OCI-M1 (cell line): Measurements from ENCODE around the gene CST4.
"Not testable (repeated sequence)": the region's sequence is repeated elsewhere in the genome, so short reads cannot be mapped to it uniquely, and the experiment has no call there.

Experiments used
- DNase-seq: peaks from one replicate; lab custom pipeline; 2025; lab: John Stamatoyannopoulos, UW

CST4 gene

DNA sequence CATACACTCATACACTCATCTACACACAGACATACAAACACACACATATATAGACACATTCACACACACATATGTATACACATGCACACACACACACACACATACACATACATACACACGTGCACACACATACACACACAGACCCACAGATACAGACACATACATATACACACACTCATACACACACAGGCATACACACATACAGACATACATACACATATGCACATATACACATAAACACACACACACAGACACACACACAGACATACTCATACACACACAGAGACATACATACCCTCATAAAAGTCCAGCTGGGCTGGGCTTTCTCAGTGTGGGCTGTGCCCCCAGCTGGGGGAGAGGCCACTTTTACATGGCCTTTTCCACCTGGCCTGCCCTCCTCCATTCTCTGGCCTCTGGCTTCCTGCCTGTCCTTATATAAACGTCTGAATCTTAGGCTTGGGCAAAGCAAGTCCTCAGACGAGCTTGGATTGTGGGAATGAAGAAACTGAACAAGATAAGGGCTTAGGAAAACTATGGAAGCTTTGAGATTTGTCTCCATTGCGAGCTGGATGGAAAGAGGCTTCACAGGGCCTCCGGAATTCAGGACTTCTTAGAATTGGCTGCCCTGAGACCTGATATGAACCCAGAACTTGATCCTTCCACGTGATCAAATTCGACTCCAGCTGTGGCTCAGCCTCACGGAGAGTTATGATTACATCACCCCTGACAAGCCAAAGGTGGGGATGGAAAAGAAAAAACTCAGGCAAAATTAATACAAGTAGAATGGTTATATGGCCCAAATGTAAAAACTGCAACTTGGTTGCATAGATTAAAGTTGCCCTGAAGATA lies 28.6 kb downstream of the CST4 start:
- peak; percentile 80 for DNase-seq

DNA sequence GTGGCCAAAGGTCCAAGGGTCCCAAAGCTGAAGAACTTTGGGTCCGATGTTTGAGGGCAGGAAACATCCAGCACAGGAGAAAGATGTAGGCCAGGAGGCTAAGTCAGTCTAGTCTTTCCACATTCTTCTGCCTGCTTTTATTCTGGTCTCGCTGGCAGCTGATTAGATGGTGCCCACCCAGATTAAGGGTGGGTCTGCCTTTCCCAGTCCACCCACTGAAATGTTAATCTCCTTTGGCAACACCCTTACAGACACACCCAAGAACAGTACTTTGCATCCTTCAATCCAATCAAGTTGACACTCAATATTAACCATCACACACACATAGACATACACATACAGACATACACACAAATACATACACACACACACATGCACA lies 29.2 kb downstream of the CST4 start:
- DNase-seq: not testable (repeated sequence)

DNA sequence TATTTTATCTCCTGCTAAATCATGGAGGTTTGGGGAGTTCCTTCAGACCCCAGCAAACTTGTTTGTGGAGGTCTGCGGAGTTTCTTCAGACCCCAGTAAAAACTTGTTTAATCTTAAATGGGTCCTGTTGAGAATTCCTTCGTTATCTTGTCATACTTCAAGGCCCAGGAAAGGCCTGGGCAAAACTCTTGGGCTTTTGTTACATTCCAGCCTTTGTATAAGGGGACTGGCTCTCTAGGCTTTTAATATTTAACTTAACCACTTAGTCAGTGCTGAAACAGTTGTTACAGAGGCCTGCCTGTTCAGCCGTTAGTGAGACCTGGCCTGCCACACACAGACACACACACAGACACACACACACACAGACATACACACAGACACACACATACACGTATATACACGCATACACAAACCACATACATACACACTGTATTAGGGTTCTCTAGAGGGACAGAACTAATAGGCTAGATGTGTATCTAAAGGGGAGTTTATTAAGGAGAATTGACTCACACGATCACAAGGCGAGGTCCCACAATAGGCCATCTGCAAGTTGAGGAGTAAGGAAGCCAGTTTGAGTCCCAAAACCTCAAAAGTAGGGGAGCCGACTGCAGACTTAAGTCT lies 29.7 kb downstream of the CST4 start:
- DNase-seq: no peak

DNA sequence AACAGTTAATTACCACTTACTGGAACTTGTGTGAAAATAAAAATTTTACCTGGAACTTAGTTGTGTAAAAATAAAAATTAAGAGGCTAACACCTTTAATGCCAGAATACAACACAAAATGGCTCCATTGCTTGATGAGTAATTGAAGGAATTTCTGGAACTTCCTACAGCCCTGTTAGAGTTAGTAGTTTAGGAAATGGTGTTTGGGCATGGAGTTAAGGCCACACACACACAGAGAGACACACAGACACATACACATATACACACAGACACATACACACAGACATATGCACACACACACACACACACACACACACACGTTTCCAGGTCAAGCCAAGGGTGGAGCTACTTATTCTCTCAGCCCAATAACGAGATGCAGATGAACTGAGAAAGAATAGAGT lies 30.5 kb downstream of the CST4 start:
- DNase-seq: no peak

DNA sequence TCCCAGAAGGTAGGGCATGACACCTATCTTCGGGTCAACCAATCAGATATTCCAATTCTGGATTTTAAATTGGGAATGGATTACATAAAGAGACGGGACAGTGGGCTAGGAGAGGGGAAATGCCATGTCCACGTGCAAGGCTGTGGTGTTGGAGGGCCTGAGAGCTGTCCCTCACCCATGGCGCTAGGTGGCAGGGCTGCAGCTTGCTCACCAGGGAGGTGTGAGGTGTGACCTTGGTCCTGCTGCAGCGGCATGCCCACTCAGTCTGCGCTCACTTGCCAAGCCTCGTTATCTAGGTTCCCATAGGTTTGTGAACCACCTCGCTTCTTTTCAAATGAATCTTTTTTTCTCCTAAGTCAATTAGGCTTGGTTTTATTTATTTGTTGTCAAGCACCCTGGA lies 31.6 kb downstream of the CST4 start:
- DNase-seq: no peak

DNA sequence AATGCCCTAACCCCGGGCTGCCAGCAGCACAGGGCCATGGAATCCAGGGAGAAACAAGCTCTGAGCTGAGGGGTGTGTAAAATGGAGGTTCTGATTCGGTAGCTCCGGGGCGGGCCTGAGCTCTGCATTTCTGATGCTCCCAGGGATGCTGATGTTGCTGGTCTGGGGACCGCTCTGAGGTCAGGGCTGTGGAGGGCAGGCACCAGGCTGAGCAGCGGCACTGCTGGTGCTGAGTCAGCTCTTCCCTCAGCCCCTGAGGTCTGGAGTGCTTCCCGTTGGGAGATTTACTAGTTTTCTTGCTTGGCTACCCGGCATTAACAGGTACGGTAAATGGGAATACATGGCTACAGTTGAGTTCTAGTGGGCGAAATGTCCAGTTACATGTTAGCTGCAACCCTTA lies 32.5 kb downstream of the CST4 start:
- no peak for DNase-seq

DNA sequence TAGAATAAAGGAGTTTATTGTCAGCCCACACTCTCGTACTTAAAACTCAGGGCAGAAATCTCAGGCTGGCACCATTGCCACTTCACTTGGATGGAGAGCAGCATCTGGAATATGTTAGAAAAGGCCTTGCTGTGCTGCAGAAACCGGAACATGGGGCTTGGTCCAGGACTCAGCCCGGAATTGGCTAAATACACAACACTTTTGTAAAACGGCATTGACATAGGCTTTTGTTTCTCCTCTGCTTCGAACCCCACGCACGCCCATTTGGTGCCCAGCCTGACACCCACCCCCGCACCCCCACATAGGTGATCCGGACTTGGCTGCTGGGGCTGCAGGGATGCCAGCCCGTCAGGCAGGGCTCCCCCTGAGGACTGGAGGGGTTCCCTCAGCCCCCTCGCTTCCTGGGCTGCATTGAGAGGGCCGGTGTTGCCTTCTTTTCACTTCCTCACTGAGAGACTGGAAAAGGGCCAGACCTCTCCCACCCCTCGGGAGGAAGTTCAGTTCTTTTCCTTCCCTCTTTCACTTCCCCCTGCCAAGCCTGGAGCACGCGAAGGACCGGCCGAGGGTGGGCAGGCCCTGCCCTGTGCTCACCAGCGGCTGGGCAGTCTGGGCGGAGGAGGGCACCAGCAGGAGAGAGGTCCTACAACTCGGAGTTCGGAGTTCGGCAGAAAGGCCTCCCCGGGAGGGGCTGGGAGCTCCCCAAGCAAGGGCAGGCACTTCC lies 33.2 kb downstream of the CST4 start:
- peak; percentile 3 for DNase-seq

DNA sequence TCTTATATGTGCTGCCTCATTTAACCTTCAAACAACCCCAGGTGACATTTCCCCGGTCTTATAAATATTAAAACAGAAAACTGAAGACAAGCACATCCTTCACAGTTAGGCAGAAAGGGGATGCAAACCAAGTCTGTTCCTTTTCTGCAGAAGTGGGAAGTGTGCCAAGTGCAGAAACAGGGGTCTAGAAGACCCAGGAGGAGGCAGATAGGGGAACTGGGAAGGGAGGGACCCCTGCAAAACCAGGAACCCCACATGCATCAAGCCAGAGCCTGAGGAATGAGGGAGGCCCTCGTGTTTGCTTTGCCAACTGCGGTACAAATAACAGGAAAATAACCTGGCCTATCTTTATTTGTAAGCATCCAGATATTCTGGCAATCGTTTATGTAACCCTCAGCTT lies 34.1 kb downstream of the CST4 start:
- DNase-seq: no peak

DNA sequence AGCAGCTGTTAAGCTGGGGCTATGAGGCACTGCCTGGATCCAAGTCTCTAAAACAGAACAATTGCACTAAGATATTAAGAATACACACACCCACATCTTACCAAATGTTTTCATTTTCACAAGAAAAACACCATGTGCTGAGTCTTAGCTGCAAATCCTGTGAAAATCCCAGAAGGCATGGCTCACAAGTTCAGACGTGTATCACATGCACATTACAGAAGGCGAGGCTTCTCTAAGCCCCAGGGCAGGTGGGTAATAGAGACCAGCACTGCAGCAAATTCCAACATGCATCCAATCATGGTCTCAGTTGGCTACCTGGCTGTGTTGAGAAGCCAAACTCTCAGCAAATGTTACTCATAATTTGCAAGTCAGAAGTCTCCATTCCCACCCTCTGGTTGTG lies 34.8 kb downstream of the CST4 start:
- DNase-seq: no peak

DNA sequence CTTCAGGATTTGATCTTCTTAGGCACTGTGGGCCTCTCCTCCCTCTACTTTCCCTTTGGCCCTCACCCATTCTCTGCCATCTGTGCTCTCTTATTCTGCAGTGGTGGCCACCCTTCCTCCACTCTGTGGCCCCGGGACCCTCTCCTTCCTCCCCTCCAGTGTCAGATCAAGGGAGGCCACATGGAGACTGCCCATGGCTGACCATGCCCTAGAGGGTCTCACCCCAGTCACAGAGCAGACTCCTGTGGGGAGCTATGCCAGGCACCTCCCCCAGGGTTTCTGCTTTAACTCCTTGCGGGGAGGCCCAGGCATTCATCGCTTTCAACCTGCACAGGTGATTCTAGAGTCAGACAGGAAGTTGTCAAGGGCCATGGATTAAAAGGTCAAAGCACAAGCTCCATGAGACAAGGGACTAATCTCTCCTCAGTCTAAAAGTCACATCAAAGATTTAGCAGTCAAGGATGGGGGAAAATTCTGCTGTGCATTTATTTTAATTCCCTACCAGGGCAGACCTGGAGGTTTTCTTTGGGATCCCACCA lies 35.4 kb downstream of the CST4 start:
- no peak for DNase-seq

DNA sequence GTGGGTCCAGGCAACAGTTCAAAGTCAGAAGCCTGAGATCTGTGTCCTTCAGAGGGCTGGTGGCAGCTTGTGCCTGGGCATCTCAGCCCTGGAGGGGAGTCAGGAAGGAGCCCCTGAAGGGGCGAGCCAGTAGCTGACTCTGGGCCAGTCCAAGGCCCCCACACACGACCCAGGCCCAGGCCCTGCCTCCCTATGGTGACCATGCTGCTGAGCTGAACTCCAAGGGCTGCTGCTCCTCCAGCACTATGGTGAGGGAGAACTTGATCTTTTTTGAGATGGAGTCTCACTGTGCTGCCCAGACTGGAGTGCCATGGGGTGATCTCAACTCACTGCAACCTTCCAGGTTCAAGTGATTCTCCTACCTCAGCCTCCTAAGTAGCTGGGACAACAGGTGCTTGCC lies 35.9 kb downstream of the CST4 start:
- no peak for DNase-seq

DNA sequence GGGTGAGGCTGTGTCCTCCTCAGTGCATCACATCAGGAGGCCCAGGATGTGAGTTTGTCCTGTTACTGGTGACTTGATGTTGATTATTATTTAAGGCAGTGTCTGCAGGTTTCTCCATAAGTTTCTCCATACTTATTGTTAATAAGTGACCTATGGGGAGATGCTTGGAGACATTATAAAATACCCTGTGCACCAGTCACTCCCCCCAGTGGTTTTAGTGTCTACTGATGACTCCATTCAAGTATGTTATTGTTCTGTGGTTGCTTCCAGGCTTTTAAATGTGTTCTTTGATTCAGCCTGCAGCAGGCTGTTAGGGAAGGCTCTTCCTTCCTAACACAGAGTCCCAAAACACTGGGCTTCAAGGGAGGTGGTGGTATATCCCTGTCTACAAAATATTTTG lies 36.5 kb downstream of the CST4 start:
- no peak for DNase-seq

DNA sequence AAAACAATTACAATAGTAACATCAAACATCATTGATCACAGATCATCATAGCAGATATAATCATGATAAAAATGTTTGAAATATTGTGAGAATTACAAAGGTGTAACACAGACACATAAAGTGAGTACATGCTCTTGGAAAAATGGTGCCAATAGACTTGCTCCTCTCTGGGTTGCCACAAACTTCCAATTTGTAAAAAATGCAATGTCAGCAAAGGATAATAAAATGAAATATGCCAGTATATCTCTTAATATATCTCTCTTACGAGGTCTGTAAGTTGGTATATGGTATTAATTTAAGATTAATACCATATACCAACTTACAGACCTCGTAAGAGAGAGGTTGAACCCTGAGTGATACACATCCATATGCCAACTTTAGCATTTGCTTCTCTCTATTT lies 37.7 kb downstream of the CST4 start:
- no peak for DNase-seq

DNA sequence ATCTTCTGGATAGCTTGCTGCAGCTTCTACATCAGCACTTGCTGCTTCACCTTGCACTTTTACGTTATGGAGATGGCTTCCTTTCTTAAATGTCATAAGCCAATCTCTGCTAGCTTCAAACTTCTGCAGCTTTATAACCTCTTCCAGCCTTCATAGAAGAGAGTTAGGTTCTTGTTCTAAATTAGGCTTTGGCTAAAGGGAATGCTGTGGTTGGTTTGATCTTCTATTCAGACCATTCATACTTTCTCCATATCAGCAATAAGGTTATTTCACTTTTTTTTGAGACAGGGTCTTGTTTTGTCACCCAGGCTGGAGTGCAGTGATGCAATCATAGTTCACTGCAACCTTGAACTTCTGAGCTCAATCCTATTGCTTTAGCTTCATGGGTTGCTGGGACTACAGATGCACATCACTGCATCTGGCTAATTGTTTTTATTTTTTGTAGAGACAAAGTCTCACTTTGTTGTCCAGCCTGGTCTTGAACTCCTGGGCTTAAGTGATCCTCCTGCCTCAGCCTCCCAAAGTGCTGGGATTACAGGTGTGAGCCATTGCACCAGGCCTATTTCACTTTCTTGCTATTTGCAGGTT lies 38.9 kb downstream of the CST4 start:
- DNase-seq: no peak

DNA sequence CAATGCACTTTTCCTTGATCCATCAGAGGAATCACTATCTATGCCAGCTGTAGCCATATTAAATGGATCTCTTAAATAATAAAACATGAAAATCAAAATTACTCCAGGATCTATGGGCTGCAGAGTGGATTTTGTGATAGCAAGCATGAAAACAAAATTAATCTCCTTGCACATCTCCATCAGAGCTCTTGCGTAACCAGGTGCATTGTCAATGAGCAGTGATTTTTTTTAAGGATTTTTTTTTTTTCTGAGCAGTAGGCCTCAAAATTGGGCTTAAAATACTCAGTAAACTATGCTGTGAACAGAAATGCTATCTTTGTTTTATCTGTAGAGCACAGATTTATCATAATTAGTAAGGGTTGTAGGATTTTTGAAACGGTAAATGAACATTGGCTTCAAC lies 39.6 kb downstream of the CST4 start:
- no peak for DNase-seq

DNA sequence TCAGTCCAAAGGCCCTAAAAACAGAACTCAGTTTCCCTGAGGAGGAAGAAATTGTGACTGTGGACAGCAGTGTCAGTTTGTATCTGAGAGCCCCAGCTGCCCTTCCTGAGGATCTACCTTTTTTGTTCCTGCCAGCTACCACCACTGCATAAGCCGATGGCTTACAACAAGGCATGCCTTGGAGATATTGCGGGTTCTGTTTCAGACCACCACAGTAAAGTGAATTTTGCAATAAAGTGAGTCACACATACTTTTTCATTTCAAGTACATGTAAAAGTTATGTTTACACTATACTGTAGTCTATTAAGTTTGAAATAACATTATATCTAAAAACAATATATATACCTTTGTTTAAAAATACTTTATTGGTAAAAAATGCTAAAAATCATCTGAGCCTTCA lies 41.5 kb downstream of the CST4 start:
- no peak for DNase-seq

DNA sequence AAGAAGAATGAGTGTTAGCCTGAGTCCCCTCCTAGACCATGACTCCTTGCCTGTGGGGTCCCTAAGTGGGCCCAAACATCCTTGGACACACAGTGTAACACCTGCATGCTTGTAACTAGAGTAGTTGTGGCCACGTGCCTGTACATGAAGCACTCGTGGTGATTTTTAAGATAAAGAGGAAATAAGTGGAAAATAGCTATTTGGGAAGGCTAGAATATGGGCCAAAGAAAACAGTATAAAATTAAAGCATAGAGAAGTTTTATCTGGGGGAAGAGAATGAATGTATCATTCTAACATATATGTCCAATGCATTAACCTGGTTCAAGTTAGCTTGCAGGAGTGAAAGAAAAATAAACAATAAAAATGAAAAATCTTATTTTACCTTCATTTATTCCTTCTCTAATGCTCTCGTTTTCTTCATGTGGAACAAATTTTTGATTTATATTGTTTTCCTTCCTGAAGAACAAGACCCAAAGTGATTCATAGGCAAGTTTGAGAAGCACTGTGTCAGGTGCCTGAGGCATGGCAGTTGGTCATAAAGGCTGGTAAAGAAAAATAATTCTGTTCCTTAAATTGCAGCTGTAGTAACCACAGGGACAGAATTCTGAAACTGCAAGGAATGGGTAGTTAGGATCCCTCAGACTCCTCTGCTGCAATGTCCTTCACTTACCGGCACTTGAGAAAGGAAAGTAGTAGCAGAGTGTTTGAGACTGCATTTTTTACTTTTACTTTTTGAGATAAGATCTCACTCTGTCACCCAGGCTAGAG lies 42.5 kb downstream of the CST4 start:
- no peak for DNase-seq

DNA sequence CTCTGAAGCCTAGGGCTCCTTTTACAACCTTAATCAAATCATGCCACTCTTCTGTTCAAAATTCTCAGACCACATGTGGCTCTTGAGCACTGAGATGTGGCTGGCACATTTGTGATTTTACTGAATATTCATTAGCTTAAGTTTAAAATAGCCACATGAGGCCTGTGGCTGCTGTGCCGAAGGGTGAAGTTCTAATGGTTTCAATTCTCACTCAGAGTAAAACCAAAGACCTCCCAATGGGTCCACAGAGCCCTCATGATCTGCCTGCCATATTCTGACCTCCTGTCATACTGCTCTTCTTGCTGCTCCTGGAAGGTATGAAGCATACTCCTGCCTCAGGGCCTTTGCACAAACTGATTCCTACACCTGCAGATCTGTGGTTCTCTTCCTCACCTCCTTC lies 43.3 kb downstream of the CST4 start:
- DNase-seq: no peak

DNA sequence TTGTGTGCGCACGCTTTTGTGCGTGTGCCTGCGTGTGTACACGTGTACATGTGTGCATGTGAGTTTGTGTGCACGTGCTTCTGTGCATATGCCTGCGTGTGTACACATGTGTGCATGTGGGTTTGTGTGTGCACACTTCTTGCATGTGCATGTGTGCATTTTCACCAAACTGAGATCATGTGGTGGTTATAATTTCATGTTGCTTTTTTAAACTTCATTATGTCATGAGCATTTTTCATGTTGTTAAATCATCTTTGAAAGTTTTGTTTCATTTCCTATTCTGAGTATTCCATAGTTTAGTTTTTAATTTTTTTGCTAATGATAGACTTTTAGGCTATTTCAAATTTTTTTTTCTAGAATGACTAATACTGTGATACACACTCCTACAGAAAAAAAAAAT lies 44.7 kb downstream of the CST4 start:
- DNase-seq: no peak

DNA sequence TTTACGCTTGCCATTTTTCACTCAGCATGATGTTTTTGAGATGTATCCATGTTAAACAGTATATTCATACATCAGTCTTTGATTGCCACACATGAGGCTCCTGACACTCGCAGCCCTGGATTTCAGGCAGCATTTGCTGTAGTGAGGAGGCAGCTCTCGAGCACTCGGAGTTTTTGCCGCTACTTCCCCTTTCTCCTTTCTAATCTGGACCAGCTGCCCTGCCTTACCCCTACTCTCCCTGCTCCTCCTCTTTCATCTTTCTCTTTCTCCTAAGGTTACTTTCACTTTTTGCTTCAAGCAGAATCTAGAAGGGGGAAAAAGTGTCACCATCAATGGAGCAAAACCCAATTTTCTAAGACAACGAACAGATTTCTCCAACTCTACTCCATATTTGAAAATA lies 45.2 kb downstream of the CST4 start:
- peak; percentile 90 for DNase-seq

DNA sequence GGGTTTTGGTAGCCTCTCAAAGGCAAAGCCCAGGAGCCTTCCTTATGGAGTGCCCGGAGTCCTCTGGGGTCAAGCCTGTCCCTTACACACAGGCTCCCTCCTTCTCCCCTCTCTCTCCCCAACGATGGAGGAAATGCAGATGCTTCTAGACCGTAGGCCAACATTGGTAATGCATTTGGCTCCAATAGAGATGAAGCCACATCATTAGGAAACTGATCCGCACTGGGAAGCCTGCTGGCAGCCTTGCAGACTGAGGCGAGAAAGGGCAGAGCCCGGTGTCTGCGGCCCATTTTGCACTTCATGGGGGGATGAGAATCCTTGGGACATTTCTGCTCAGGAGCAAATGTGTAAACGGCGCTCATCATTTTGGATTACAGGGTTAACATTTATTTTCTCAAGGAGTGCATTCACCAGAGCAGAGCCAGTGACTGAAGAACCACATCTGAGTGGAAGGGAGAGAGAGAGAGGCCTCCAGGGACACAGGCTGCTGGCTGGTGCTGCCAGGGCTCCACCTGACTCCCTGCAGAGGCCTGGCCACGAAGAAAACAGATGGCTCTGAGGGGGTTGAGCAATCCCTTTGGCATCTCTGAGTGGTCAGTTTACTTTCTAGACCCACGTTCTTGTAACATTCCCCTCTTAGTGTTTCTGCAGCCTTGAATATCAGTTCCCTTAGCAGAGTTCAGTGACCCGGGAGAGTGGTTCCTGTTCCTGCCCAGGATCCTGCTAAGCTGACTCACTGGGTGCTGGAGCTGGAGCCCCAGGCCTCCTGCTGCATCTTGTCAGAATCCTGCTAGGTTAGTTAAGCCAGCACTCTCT lies 46.7 kb downstream of the CST4 start:
- DNase-seq: no peak
